Measurements from ENCODE around the gene SET. TPM values are rescaled to one million over a fixed set of nuclear protein-coding genes. Genes with fewer than 3 reads are reported as not detected.

The SET gene
- total RNA-seq, 2 experiments from 2014 or later: 578 to 592 TPM

- Mint-ChIP-seq H3K27me3 (no peaks in the 10 kb centered on the region), H3K27ac (no peak overlapping the region), H3K4me3 (no peak overlapping the region), H3K36me3 (peaks cover 2% of the 10 kb centered on the region), H3K4me1 (ENCODE audit: low read depth) (no peaks in the 10 kb centered on the region), H3K9me3 (no peaks in the 10 kb centered on the region)
- intact Hi-C loops (cut with micrococcal nuclease): no loop called here
- ChIA-PET CTCF (interaction anchor here (1.6 kb wide), 1 partner anchor 13 kb away, joined by 3 read pairs; the partner anchor contains the start of gene PKN3), POLR2A (no interaction called here)
- no peak for DNase-seq
Observed at GRCh38 chr9:128714586-128715435, 25.8 kb downstream of the SET start.

GRCh38 chr9:128715436-128715750 lies 26.4 kb downstream of the SET start:
- intact Hi-C loops (cut with micrococcal nuclease): no loop called here
- Mint-ChIP-seq H3K4me3 (no peak overlapping the region), H3K4me1 (ENCODE audit: low read depth) (no peaks in the 10 kb centered on the region), H3K9me3 (no peaks in the 10 kb centered on the region), H3K27ac (no peak overlapping the region), H3K36me3 (peaks cover 4% of the 10 kb centered on the region), H3K27me3 (no peaks in the 10 kb centered on the region)
- DNase-seq: no peak
- ChIA-PET CTCF (interaction anchor here (1.6 kb wide), 1 partner anchor 13 kb away, joined by 3 read pairs; the partner anchor contains the start of gene PKN3), POLR2A (no interaction called here)

- ChIA-PET CTCF (interaction anchor here (0.7 to 1.6 kb wide), 2 partner anchors 14 to 101 kb away, joined by 3 read pairs; partner anchors contain the start of genes ENDOG and PKN3), POLR2A (no interaction called here)
- Mint-ChIP-seq H3K4me1 (ENCODE audit: low read depth) (no peaks in the 10 kb centered on the region), H3K4me3 (no peak overlapping the region), H3K27ac (no peak overlapping the region), H3K27me3 (no peaks in the 10 kb centered on the region), H3K9me3 (no peaks in the 10 kb centered on the region), H3K36me3 (peaks cover 8% of the 10 kb centered on the region)
- intact Hi-C loops (cut with micrococcal nuclease): no loop called here
- DNase-seq: no peak
Observed at GRCh38 chr9:128716581-128717254, 27.7 kb downstream of the SET start.

- Mint-ChIP-seq H3K36me3 (peaks cover 8% of the 10 kb centered on the region), H3K9me3 (no peaks in the 10 kb centered on the region), H3K4me3 (no peak overlapping the region)
Observed at GRCh38 chr9:128718047-128718446, 29.0 kb downstream of the SET start.

GRCh38 chr9:128718475-128718874 lies 29.5 kb downstream of the SET start:
- no peaks in the 10 kb centered on the region for H3K27me3 Mint-ChIP-seq
- intact Hi-C loops (cut with micrococcal nuclease): no loop called here
- H3K9me3 Mint-ChIP-seq: no peaks in the 10 kb centered on the region
- H3K4me3 Mint-ChIP-seq: no peak overlapping the region
- CTCF ChIA-PET: no interaction called here
- POLR2A ChIA-PET: no interaction called here
- H3K36me3 Mint-ChIP-seq: peaks cover 8% of the 10 kb centered on the region
- no peak for DNase-seq
- peaks cover 13% of the 10 kb centered on the region for H3K4me1 Mint-ChIP-seq (ENCODE audit: low read depth)
- no peak overlapping the region for H3K27ac Mint-ChIP-seq

More at GRCh38 chr9:128718047-128718446, 29.0 kb downstream of the SET start:
- ChIA-PET POLR2A (interaction anchor here (0.6 kb wide), 1 partner anchor 106 kb away, joined by 4 read pairs; no protein-coding TSS in a partner anchor), CTCF (interaction anchor here (0.8 kb wide), 1 partner anchor 16 kb away, joined by 3 read pairs; the partner anchor contains the start of gene PKN3)
- intact Hi-C loops (cut with micrococcal nuclease): no loop called here
- DNase-seq: no peak
- H3K4me1 Mint-ChIP-seq (ENCODE audit: low read depth): peaks cover 9% of the 10 kb centered on the region
- no peaks in the 10 kb centered on the region for H3K27me3 Mint-ChIP-seq
- no peak overlapping the region for H3K27ac Mint-ChIP-seq

- POLR2A ChIA-PET: no interaction called here
- intact Hi-C loops (cut with micrococcal nuclease): loop anchor here (5.0 kb wide), 1 partner anchor 97 kb away; the partner anchor contains the start of gene ENDOG
Observed at GRCh38 chr9:128719919-128720605, 31.0 kb downstream of the SET start.

GRCh38 chr9:128720841-128721486 lies 31.9 kb downstream of the SET start:
- Mint-ChIP-seq H3K9me3 (no peaks in the 10 kb centered on the region), H3K36me3 (peaks cover 8% of the 10 kb centered on the region), H3K4me3 (no peak overlapping the region), H3K27me3 (no peaks in the 10 kb centered on the region), H3K27ac (no peak overlapping the region), H3K4me1 (ENCODE audit: low read depth) (peaks cover 29% of the 10 kb centered on the region)
- POLR2A ChIA-PET: no interaction called here
- intact Hi-C loops (cut with micrococcal nuclease): loop anchor here (5.0 kb wide), 1 partner anchor 96 kb away; the partner anchor contains the start of gene ENDOG
- no peak for DNase-seq
- CTCF ChIA-PET: no interaction called here

More at GRCh38 chr9:128719919-128720605, 31.0 kb downstream of the SET start:
- Mint-ChIP-seq H3K4me3 (no peak overlapping the region), H3K4me1 (ENCODE audit: low read depth) (peaks cover 22% of the 10 kb centered on the region), H3K27ac (no peak overlapping the region), H3K9me3 (no peaks in the 10 kb centered on the region), H3K27me3 (no peaks in the 10 kb centered on the region), H3K36me3 (peaks cover 8% of the 10 kb centered on the region)
- DNase-seq: no peak
- CTCF ChIA-PET: no interaction called here

- DNase-seq: no peak
- no peaks in the 10 kb centered on the region for H3K27me3 Mint-ChIP-seq
- peaks cover 8% of the 10 kb centered on the region for H3K36me3 Mint-ChIP-seq
- POLR2A ChIA-PET: no interaction called here
- CTCF ChIA-PET: no interaction called here
- peak overlapping the region; percentile 93 for H3K4me3 Mint-ChIP-seq
- no peak overlapping the region for H3K27ac Mint-ChIP-seq
- no peaks in the 10 kb centered on the region for H3K9me3 Mint-ChIP-seq
- H3K4me1 Mint-ChIP-seq (ENCODE audit: low read depth): peaks cover 31% of the 10 kb centered on the region
- intact Hi-C loops (cut with micrococcal nuclease): loop anchor here (5.0 kb wide), 1 partner anchor 96 kb away; the partner anchor contains the start of gene ENDOG
Observed at GRCh38 chr9:128721487-128722010, 32.5 kb downstream of the SET start.

- intact Hi-C loops (cut with micrococcal nuclease): loop anchor here (5.0 kb wide), 1 partner anchor 95 kb away; the partner anchor contains the start of gene ENDOG
- H3K27me3 Mint-ChIP-seq: no peaks in the 10 kb centered on the region
- H3K4me1 Mint-ChIP-seq (ENCODE audit: low read depth): peaks cover 31% of the 10 kb centered on the region
- H3K36me3 Mint-ChIP-seq: peaks cover 8% of the 10 kb centered on the region
- no peaks in the 10 kb centered on the region for H3K9me3 Mint-ChIP-seq
- peak overlapping the region; percentile 93 for H3K4me3 Mint-ChIP-seq
- H3K27ac Mint-ChIP-seq: peak overlapping the region; percentile 91
- ChIA-PET CTCF (interaction anchor here (0.5 to 3.4 kb wide), 2 partner anchors 21 to 312 kb away, joined by 4 to 20 read pairs; partner anchors contain the start of gene PKN3), POLR2A (interaction anchor here (1.7 kb wide), 1 partner anchor 16 kb away, joined by 5 read pairs; no protein-coding TSS in a partner anchor)
- no peak for DNase-seq
Observed at GRCh38 chr9:128722380-128723351, 33.6 kb downstream of the SET start.

- intact Hi-C loops (cut with micrococcal nuclease): loop anchor here (5.0 kb wide), 1 partner anchor 94 kb away; the partner anchor contains the start of gene ENDOG
- CTCF ChIA-PET: interaction anchor here (0.5 to 3.4 kb wide), 4 partner anchors 21 to 311 kb away, joined by 3 to 20 read pairs (median 8); partner anchors contain the start of genes ENDOG and PKN3
- no peak for DNase-seq
Observed at GRCh38 chr9:128723352-128723865, 34.4 kb downstream of the SET start.

More at GRCh38 chr9:128723352-128723865, 34.4 kb downstream of the SET start:
- no peaks in the 10 kb centered on the region for H3K9me3 Mint-ChIP-seq
- H3K4me3 Mint-ChIP-seq: peak overlapping the region; percentile 93
- POLR2A ChIA-PET: interaction anchor here (0.5 to 1.8 kb wide), 8 partner anchors 10 to 1213 kb away, joined by 3 to 5 read pairs (median 3); partner anchors contain the start of gene SPOUT1
- H3K27ac Mint-ChIP-seq: peak overlapping the region; percentile 91
- peaks cover 8% of the 10 kb centered on the region for H3K36me3 Mint-ChIP-seq
- H3K27me3 Mint-ChIP-seq: no peaks in the 10 kb centered on the region
- peaks cover 31% of the 10 kb centered on the region for H3K4me1 Mint-ChIP-seq (ENCODE audit: low read depth)

All from activated CD4-positive, alpha-beta memory T cell treated with anti-CD3 and anti-CD28 coated beads for 36 hours (primary cell).